A673 (cell line): ENCODE results near the gene ZBTB7B.

Experiments
- CTCF ChIP-seq: fragments of 300-800, 200-600 bp; sonication (generic); conservative IDR thresholded peaks from 2 replicates; pipeline ENCODE4 v1.5.1; 2017; ENCODE audit warnings: low read depth, mild to moderate bottlenecking, antibody characterized with exemption, low read length, moderate library complexity, mixed read lengths
- EZH2 ChIP-seq: fragments of 200-600 bp; sonication (generic); IDR thresholded peaks from 2 replicates; pipeline ENCODE4 v1.6.1; 2017; ENCODE audit warnings: borderline replicate concordance, low read depth, mild to moderate bottlenecking, mixed read lengths, antibody characterized with exemption, low read length; ENCODE audit not compliant: poor library complexity, severe bottlenecking

GRCh38 chr1:155057788-155058211, 55.2 kb downstream of the ZBTB7B start:
- TF ChIP-seq CTCF (0 out of 2 replicates have a peak, but pooled peaks have one; percentile 14), EZH2 (no peak)
